ENCODE data around the gene KIAA1671.

Gene KIAA1671

GRCh38 chr22:25161017-25161915 is 208.8 kb downstream of the KIAA1671 start:
- H3K4me1 ChIP-seq (ENCODE audit: insufficient read depth, low read length, poor library complexity, severe bottlenecking), result no peaks in the 10 kb centered on the region
- H3K9me3 ChIP-seq (ENCODE audit: insufficient read depth, low read depth, low read length), result no peaks in the 10 kb centered on the region
- no peaks in the 10 kb centered on the region for H3K36me3 ChIP-seq (ENCODE audit: insufficient read depth, low read length)
- H3K4me2 ChIP-seq (ENCODE audit: low read depth, low read length, poor library complexity, severe bottlenecking), result no peak overlapping the region
- no peak overlapping the region for H2AFZ ChIP-seq (ENCODE audit: low read length)
- no peaks in the 10 kb centered on the region for H4K20me1 ChIP-seq (ENCODE audit: insufficient read depth, low read length, poor library complexity, severe bottlenecking)
- no peak overlapping the region for H3K4me3 ChIP-seq (ENCODE audit: low read length, poor library complexity, severe bottlenecking)
- H3K9ac ChIP-seq (ENCODE audit: low read depth, low read length, poor library complexity, severe bottlenecking), result no peak overlapping the region
- TF ChIP-seq, protein P1, sequence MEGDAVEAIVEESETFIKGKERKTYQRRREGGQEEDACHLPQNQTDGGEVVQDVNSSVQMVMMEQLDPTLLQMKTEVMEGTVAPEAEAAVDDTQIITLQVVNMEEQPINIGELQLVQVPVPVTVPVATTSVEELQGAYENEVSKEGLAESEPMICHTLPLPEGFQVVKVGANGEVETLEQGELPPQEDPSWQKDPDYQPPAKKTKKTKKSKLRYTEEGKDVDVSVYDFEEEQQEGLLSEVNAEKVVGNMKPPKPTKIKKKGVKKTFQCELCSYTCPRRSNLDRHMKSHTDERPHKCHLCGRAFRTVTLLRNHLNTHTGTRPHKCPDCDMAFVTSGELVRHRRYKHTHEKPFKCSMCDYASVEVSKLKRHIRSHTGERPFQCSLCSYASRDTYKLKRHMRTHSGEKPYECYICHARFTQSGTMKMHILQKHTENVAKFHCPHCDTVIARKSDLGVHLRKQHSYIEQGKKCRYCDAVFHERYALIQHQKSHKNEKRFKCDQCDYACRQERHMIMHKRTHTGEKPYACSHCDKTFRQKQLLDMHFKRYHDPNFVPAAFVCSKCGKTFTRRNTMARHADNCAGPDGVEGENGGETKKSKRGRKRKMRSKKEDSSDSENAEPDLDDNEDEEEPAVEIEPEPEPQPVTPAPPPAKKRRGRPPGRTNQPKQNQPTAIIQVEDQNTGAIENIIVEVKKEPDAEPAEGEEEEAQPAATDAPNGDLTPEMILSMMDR (conservative IDR thresholded peaks at IDR 0.05; ENCODE audit: low read length), result no peak
- no peak for TF ChIP-seq EZH2phosphoT487 (IDR thresholded peaks at IDR 0.05; ENCODE audit: borderline replicate concordance)
- H3K79me2 ChIP-seq (ENCODE audit: insufficient read depth, low read length), result no peaks in the 10 kb centered on the region
- H3F3A ChIP-seq (ENCODE audit: low read depth), result no peaks in the 10 kb centered on the region
- H3K9me2 ChIP-seq (replicated peaks; ENCODE audit: low read depth, low read length), result no peaks in the 10 kb centered on the region
- no peaks in the 10 kb centered on the region for H3K27me3 ChIP-seq (ENCODE audit: insufficient read depth, low read length, poor library complexity, severe bottlenecking)

GRCh38 chr22:25161916-25162530 is 209.5 kb downstream of the KIAA1671 start:
- Histone ChIP-seq H3K9me2 (replicated peaks; ENCODE audit: low read depth, low read length) (no peaks in the 10 kb centered on the region), H3K79me2 (ENCODE audit: insufficient read depth, low read length) (no peaks in the 10 kb centered on the region), H3K36me3 (ENCODE audit: insufficient read depth, low read length) (no peaks in the 10 kb centered on the region), H2AFZ (ENCODE audit: low read length) (no peak overlapping the region), H3K9ac (ENCODE audit: low read depth, low read length, poor library complexity, severe bottlenecking) (no peak overlapping the region), H3K4me1 (ENCODE audit: insufficient read depth, low read length, poor library complexity, severe bottlenecking) (no peaks in the 10 kb centered on the region), H4K20me1 (ENCODE audit: insufficient read depth, low read length, poor library complexity, severe bottlenecking) (no peaks in the 10 kb centered on the region), H3K9me3 (ENCODE audit: insufficient read depth, low read depth, low read length) (no peaks in the 10 kb centered on the region), H3K4me3 (ENCODE audit: low read length, poor library complexity, severe bottlenecking) (no peak overlapping the region), H3K27me3 (ENCODE audit: insufficient read depth, low read length, poor library complexity, severe bottlenecking) (no peaks in the 10 kb centered on the region), H3F3A (ENCODE audit: low read depth) (no peaks in the 10 kb centered on the region), H3K4me2 (ENCODE audit: low read depth, low read length, poor library complexity, severe bottlenecking) (no peak overlapping the region)
- TF ChIP-seq EZH2phosphoT487 (IDR thresholded peaks at IDR 0.05; ENCODE audit: borderline replicate concordance), result no peak
- TF ChIP-seq, protein P1 (conservative IDR thresholded peaks at IDR 0.05; ENCODE audit: low read length), result no peak

DNA sequence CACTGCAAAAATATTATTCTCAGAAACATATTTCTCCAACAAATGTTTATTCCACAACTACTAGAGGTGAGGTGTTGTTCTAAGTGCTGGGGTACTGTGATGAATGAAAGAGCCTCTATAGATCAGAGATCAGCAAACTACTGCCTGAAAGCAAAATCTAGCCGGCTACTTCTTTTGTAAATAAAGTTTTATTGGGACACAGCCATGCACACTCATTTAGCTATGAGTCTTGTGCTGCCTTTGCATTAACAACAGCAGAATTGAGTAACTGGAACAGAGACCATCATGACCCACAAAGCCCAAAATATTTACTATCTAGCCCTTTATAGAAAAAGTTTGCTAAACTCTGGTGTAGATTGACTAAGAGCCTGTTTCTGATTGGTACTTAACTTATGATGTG is 210.0 kb downstream of the KIAA1671 start:
- Histone ChIP-seq H3K9me3 (ENCODE audit: insufficient read depth, low read depth, low read length) (no peaks in the 10 kb centered on the region), H3K4me3 (ENCODE audit: low read length, poor library complexity, severe bottlenecking) (no peak overlapping the region), H4K20me1 (ENCODE audit: insufficient read depth, low read length, poor library complexity, severe bottlenecking) (no peaks in the 10 kb centered on the region), H3K27me3 (ENCODE audit: insufficient read depth, low read length, poor library complexity, severe bottlenecking) (no peaks in the 10 kb centered on the region), H3K36me3 (ENCODE audit: insufficient read depth, low read length) (no peaks in the 10 kb centered on the region), H3F3A (ENCODE audit: low read depth) (no peaks in the 10 kb centered on the region), H3K79me2 (ENCODE audit: insufficient read depth, low read length) (no peaks in the 10 kb centered on the region), H3K4me2 (ENCODE audit: low read depth, low read length, poor library complexity, severe bottlenecking) (no peak overlapping the region), H2AFZ (ENCODE audit: low read length) (no peak overlapping the region), H3K4me1 (ENCODE audit: insufficient read depth, low read length, poor library complexity, severe bottlenecking) (no peaks in the 10 kb centered on the region), H3K9ac (ENCODE audit: low read depth, low read length, poor library complexity, severe bottlenecking) (no peak overlapping the region), H3K9me2 (replicated peaks; ENCODE audit: low read depth, low read length) (no peaks in the 10 kb centered on the region)
- TF ChIP-seq EZH2phosphoT487 (IDR thresholded peaks at IDR 0.05; ENCODE audit: borderline replicate concordance), result no peak
- TF ChIP-seq, protein P1 (conservative IDR thresholded peaks at IDR 0.05; ENCODE audit: low read length), result no peak

Measured in Loucy (cell line).